Mucosa of descending colon (tissue), 3 donors: ENCODE data around the gene GDA. TPM values are rescaled to one million over a fixed set of nuclear protein-coding genes. Genes with fewer than 3 reads are reported as not detected.

Source experiments
- ATAC-seq: fragments of 200-7000 bp; cut with Tn5 transposase; one replicate; pipeline ENCODE4 v1.9.1; 2020; ENCODE audit warnings: mild to moderate bottlenecking, moderate library complexity
- DNase-seq, 3 donors: peaks; one replicate each; pipeline ENCODE4 v3.0.0-alpha.2; 2020
- H3K36me3 ChIP-seq: fragments of 200-600 bp; one replicate; pipeline ENCODE4 v1.8.0; 2021; ENCODE audit warnings: low read depth, mild to moderate bottlenecking
- H3K4me1 ChIP-seq: fragments of 200-600 bp; one replicate; pipeline ENCODE4 v1.8.0; 2021; ENCODE audit warnings: low read depth, mild to moderate bottlenecking
- H3K4me3 ChIP-seq: fragments of 200-600 bp; one replicate; pipeline ENCODE4 v1.8.0; 2021; ENCODE audit warnings: mild to moderate bottlenecking
- H3K9me3 ChIP-seq: fragments of 200-600 bp; one replicate; pipeline ENCODE4 v1.8.0; 2021; ENCODE audit warnings: mild to moderate bottlenecking
- intact Hi-C, 2 donors: fragments of 100-400 bp; cut with DNase I in 1 of 2; cut with micrococcal nuclease in 1 of 2; formaldehyde crosslinking; loops; one replicate each; pipeline versions ENCODE4 v1.11.0 to v1.11.1; 2022; cut with DNase I, micrococcal nuclease
- total RNA-seq, 3 donors: library from RNA; stranded (reverse); fragmentation: NEBNext Ultra II Directional in 2 of 3; extraction: Animal tissue kit (Norgen Biotek cat#: 25700) in 2 of 3; gene quantifications; one replicate each; pipeline versions ENCODE4 v1.2.1 to v1.2.4, GENCODE V29; 2021 to 2023
- TF ChIP-seq, protein P1 (sequence below): fragments of 200-600 bp; IDR thresholded peaks from one replicate; pipeline ENCODE4 v1.8.0; 2022; ENCODE audit warnings: antibody characterized with exemption, mild to moderate bottlenecking
- donor health status: DM: no; HTN: no; CAD: no; lungs with moderate emphysema.
- donor health status: DM: no; HTN: no; CAD: no.
- donor health status: DM: no; HTN: yes; CAD: no.

Gene GDA
- total RNA-seq, 3 donors from 2014 or later: 28.7 to 65.5 (median 30.1) TPM

DNA sequence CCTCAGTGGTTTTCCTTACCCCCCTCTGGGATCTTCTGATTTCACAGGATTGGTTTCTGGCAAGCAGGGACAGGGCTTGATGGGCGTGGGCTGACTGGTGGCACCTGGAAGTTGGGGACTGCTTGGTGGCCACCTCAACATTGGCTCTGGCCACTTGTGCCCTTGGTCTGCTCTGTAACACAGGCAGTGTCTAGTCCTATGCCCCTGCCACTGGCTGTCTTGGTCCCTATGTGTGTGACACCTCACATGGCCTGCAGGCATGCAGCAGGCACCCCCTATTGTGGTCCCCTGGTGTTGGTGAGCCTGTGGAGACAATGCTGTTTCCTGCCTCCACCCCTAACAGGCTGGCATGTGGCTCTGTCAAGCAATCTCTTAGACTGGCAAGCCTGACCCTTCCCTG lies 71.3 kb downstream of the GDA start:
- no peak for ATAC-seq
- no peaks in the 10 kb centered on the region for H3K4me1 ChIP-seq

DNA sequence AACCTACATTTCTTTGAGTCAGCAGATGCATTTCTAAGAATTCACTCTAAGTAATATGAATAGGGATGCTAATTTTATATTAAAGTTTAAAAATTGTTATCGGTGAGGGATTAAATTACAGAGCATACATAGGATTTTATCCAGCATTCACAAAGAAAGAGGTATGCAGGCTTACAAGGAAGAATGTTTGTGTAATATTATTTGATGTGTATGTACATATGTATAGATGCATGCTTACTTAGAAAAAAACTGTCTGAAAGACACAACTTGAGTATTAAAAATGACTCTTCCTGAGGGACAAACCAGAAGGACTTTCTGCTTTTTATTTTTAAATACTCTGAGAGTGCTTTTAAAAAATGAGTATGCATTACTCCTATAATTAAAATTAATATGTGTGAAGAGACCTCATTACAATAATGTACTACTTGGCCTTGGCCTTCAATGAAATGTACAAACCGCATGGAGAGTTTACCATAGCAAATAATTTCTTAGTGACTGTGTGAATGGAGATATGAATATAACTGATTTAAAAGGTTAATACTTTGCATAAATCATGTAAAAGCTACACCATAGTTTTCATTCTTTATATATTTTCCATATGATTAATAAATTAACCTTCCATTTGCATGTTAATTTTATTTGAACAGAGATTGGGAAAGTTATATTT lies 77.0 kb downstream of the GDA start:
- no peaks in the 10 kb centered on the region for H3K9me3 ChIP-seq
- H3K4me1 ChIP-seq: no peaks in the 10 kb centered on the region
- TF ChIP-seq, protein P1, sequence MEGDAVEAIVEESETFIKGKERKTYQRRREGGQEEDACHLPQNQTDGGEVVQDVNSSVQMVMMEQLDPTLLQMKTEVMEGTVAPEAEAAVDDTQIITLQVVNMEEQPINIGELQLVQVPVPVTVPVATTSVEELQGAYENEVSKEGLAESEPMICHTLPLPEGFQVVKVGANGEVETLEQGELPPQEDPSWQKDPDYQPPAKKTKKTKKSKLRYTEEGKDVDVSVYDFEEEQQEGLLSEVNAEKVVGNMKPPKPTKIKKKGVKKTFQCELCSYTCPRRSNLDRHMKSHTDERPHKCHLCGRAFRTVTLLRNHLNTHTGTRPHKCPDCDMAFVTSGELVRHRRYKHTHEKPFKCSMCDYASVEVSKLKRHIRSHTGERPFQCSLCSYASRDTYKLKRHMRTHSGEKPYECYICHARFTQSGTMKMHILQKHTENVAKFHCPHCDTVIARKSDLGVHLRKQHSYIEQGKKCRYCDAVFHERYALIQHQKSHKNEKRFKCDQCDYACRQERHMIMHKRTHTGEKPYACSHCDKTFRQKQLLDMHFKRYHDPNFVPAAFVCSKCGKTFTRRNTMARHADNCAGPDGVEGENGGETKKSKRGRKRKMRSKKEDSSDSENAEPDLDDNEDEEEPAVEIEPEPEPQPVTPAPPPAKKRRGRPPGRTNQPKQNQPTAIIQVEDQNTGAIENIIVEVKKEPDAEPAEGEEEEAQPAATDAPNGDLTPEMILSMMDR: no peak
- ATAC-seq (no peak), DNase-seq (no peak)
- H3K36me3 ChIP-seq: no peaks in the 10 kb centered on the region
- H3K4me3 ChIP-seq: no peak overlapping the region
- intact Hi-C loops: no loop called here

More for the DNA sequence above, 71.3 kb downstream of the GDA start:
- H3K9me3 ChIP-seq: no peaks in the 10 kb centered on the region
- intact Hi-C loops: no loop called here
- no peaks in the 10 kb centered on the region for H3K36me3 ChIP-seq
- DNase-seq: no peak
- no peak overlapping the region for H3K4me3 ChIP-seq
- TF ChIP-seq, protein P1: no peak

GRCh38 chr9:72228282-72228681 lies 79.0 kb downstream of the GDA start:
- Histone ChIP-seq H3K4me3 (no peak overlapping the region), H3K4me1 (no peaks in the 10 kb centered on the region), H3K36me3 (no peaks in the 10 kb centered on the region), H3K9me3 (no peaks in the 10 kb centered on the region)
- TF ChIP-seq, protein P1: no peak
- no peak for ATAC-seq
- intact Hi-C loops: no loop called here
- no peak for DNase-seq

DNA sequence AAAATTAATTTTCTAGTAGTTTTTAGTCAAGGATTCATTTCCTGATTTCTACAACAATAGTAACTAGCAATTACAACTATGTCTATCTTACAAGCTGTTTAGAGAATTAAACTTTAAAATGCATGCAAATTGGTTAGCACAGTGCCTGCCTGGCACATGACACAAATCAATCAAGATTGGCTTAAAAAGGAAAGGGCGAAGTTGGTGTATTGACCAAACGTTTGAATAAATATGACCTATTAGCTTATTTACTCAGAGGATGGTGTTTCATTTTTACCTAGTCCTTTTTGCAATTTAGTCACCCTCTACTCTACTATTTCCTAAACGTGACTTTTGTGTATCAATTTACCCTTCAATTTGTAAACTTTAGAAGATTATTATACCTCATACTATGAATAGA lies 83.5 kb downstream of the GDA start:
- H3K4me3 ChIP-seq: no peak overlapping the region
- DNase-seq: no peak
- H3K36me3 ChIP-seq: no peaks in the 10 kb centered on the region
- no peaks in the 10 kb centered on the region for H3K4me1 ChIP-seq
- ATAC-seq: no peak
- no peaks in the 10 kb centered on the region for H3K9me3 ChIP-seq
- TF ChIP-seq, protein P1: no peak
- intact Hi-C loops: no loop called here

DNA sequence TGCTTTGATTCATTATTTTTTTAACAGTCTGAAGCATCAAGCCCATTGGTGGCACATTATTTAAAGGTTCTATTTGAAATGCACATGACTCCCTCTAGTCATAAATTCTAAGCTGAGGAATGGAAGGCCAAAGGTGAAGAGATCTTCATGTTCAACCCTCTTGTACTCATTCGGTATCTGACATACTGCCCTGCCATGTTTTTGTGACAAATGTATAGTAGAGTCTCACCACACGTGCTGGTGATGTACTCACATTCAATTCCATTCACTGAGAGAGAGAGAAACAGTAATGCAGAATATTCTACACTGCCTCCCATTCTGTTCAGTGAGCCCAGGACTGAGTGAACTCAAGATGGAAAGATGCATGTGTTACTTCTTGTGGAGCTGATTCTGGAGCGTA lies 98.3 kb downstream of the GDA start:
- no peaks in the 10 kb centered on the region for H3K36me3 ChIP-seq
- intact Hi-C loops: no loop called here

More for the DNA sequence above, 98.3 kb downstream of the GDA start:
- no peaks in the 10 kb centered on the region for H3K9me3 ChIP-seq
- no peaks in the 10 kb centered on the region for H3K4me1 ChIP-seq
- ATAC-seq (no peak), DNase-seq (no peak)
- TF ChIP-seq, protein P1: no peak
- no peak overlapping the region for H3K4me3 ChIP-seq
